HFFc6 (cell line): ENCODE measurements around the gene ALKBH5. TPM values are rescaled to one million over a fixed set of nuclear protein-coding genes. Genes with fewer than 3 reads are reported as not detected.

Source experiments
- DNase-seq: peaks from one replicate; pipeline ENCODE4 v3.0.0-alpha.2; 2018
- H3K27ac Mint-ChIP-seq: 2 replicates; pipeline ENCODE4 v1.8.0; 2020; ENCODE audit warnings: mild to moderate bottlenecking, mixed read lengths
- H3K27me3 Mint-ChIP-seq: 2 replicates; pipeline ENCODE4 v1.8.0; 2021; ENCODE audit warnings: mild to moderate bottlenecking, moderate library complexity, mixed read lengths; ENCODE audit not compliant: insufficient read depth
- H3K36me3 Mint-ChIP-seq: 2 replicates; pipeline ENCODE4 v1.8.0; 2021; ENCODE audit warnings: low read depth, mixed read lengths
- H3K4me1 Mint-ChIP-seq: 2 replicates; pipeline ENCODE4 v1.8.0; 2020; ENCODE audit warnings: low read depth, mixed read lengths
- H3K4me3 Mint-ChIP-seq: 2 replicates; pipeline ENCODE4 v1.8.0; 2020; ENCODE audit warnings: mild to moderate bottlenecking, moderate library complexity, mixed read lengths
- H3K9me3 Mint-ChIP-seq: 2 replicates; pipeline ENCODE4 v1.8.0; 2020; ENCODE audit warnings: mild to moderate bottlenecking, mixed read lengths
- total RNA-seq, 6 experiments: library from RNA; stranded (reverse); fragmentation: NEBNext Ultra II Directional; extraction: Animal tissue kit (Norgen Biotek cat#: 25700); gene quantifications; 2 replicates in 1 of 6; 3 replicates in 5 of 6; pipeline ENCODE4 v1.2.3, GENCODE V29; 2021
- TF ChIP-seq, protein P1 (sequence below): fragments of 200-600 bp; sonication (generic); IDR thresholded peaks from 2 replicates; pipeline ENCODE4 v1.5.0; 2021; ENCODE audit warnings: antibody characterized with exemption, mild to moderate bottlenecking

Gene ALKBH5
- total RNA-seq, 6 experiments from 2014 or later = 90.2 to 117 (median 103) TPM

DNA sequence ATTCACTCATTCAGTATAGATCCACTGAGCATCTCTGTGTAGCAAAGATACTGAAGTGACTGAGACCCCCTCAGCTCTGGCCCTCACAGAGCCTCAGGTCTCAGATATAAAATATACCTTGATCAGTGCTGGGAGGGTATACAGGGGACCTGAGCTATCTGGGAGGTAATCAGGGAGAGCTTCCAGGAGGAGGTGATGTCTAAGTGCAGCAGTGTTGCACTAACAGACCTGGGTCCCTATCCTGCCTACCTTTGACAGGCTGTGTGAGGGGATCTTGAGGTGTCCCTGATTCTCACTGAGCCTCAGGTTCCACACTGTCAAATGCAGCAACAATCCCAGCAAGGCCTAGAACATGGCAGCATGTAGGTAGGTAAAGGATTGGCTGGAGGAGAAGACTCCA lies 6.5 kb upstream of the ALKBH5 start:
- Mint-ChIP-seq H3K4me3 (no peak overlapping the region), H3K27ac (no peak overlapping the region), H3K4me1 (peaks cover 9% of the 10 kb centered on the region), H3K36me3 (no peaks in the 10 kb centered on the region), H3K27me3 (peaks cover 3% of the 10 kb centered on the region), H3K9me3 (no peaks in the 10 kb centered on the region)
- TF ChIP-seq, protein P1, sequence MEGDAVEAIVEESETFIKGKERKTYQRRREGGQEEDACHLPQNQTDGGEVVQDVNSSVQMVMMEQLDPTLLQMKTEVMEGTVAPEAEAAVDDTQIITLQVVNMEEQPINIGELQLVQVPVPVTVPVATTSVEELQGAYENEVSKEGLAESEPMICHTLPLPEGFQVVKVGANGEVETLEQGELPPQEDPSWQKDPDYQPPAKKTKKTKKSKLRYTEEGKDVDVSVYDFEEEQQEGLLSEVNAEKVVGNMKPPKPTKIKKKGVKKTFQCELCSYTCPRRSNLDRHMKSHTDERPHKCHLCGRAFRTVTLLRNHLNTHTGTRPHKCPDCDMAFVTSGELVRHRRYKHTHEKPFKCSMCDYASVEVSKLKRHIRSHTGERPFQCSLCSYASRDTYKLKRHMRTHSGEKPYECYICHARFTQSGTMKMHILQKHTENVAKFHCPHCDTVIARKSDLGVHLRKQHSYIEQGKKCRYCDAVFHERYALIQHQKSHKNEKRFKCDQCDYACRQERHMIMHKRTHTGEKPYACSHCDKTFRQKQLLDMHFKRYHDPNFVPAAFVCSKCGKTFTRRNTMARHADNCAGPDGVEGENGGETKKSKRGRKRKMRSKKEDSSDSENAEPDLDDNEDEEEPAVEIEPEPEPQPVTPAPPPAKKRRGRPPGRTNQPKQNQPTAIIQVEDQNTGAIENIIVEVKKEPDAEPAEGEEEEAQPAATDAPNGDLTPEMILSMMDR = no peak
- no peak for DNase-seq

- peaks cover 3% of the 10 kb centered on the region for H3K27me3 Mint-ChIP-seq
- H3K36me3 Mint-ChIP-seq = no peaks in the 10 kb centered on the region
These were observed 5.9 kb upstream of the ALKBH5 start for GRCh38 chr17:18177722-18178121.

DNA sequence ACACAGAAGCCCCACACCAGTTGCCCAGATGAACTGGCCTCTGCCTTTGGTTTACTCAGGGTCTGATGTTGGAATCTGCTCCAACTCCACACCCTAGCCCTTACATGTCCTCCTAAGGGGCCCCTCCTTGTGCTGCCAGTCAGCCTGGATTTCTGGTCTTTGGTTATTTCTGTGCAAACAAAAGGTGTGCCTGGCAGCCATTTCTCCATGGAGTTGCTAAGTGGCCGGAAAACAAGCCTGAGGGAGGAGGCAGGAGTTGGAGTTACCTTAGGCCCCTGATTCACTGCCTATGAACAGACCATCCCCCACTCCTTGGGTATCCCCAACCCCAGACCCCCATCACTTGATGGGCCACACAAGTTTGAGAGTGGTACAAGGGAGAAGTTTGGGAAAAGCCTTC lies 4.4 kb upstream of the ALKBH5 start:
- DNase-seq = no peak
- TF ChIP-seq, protein P1 = no peak
- Mint-ChIP-seq H3K36me3 (no peaks in the 10 kb centered on the region), H3K27ac (no peak overlapping the region), H3K27me3 (peaks cover 3% of the 10 kb centered on the region), H3K9me3 (no peaks in the 10 kb centered on the region), H3K4me1 (peaks cover 13% of the 10 kb centered on the region), H3K4me3 (no peak overlapping the region)

More at GRCh38 chr17:18177722-18178121, 5.9 kb upstream of the ALKBH5 start:
- H3K27ac Mint-ChIP-seq = no peak overlapping the region
- TF ChIP-seq, protein P1 = no peak
- H3K9me3 Mint-ChIP-seq = no peaks in the 10 kb centered on the region
- no peak overlapping the region for H3K4me3 Mint-ChIP-seq
- DNase-seq = no peak
- H3K4me1 Mint-ChIP-seq = peaks cover 13% of the 10 kb centered on the region

DNA sequence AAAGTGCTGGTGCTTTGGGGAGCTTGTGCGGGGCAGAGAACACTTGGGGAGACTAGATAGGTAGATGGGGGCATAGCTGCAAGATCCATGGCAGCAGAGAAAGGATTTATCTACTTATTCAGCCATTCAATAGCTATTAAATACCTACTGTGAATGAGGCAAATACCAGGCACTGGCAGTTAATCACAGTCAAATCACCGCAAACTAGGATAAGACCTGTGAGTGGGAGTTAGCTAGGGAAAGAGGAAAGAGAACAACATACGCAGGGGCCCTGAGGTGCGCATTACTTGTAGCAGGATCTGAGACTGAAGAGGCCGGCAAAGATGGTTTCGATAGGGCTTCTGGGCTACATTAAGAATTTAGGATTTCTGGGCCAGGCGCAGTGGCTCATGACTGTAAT lies 3.8 kb upstream of the ALKBH5 start:
- no peak for DNase-seq
- Mint-ChIP-seq H3K4me1 (peaks cover 15% of the 10 kb centered on the region), H3K27ac (no peak overlapping the region), H3K9me3 (no peaks in the 10 kb centered on the region), H3K27me3 (peaks cover 3% of the 10 kb centered on the region), H3K36me3 (peaks cover 2% of the 10 kb centered on the region), H3K4me3 (no peak overlapping the region)
- TF ChIP-seq, protein P1 = no peak

DNA sequence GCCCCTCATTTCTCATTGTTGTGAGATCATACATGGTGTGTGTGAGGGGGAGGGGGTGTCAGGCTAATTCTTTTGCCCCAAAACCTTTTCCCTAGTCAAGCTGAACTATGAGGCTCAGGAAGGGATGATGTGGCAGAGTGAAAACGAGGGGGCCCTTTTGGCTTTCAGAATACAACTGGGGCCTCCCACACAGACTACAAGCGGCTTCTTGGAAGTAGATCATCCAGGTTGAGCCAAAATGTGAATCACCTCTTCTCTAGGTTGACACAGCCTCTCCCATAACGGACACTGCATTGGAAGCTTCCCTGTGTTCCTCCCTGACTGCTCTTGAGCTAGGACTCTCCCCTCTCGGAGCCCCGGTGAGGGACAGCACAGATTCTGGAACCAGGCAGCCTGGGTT lies 2.3 kb upstream of the ALKBH5 start:
- Mint-ChIP-seq H3K9me3 (no peaks in the 10 kb centered on the region), H3K27ac (peak overlapping the region; percentile 38), H3K27me3 (no peaks in the 10 kb centered on the region; the same call in none of the 2 replicates), H3K4me3 (no peak overlapping the region), H3K4me1 (peaks cover 30% of the 10 kb centered on the region), H3K36me3 (peaks cover 17% of the 10 kb centered on the region)
- DNase-seq = no peak
- TF ChIP-seq, protein P1 = no peak
